Parathyroid adenoma (tissue), 2 donors: ENCODE data around the gene NBAS.

Experiments
- H2AFZ ChIP-seq: fragments of 300-600 bp; sonication (generic); one replicate; pipeline ENCODE4 v1.7.0; 2017; ENCODE audit warnings: antibody characterized with exemption, mild to moderate bottlenecking
- H3K27ac ChIP-seq: fragments of 300-600 bp; sonication (generic); one replicate; pipeline ENCODE4 v1.7.0; 2017
- H3K27me3 ChIP-seq: fragments of 300-600 bp; sonication (generic); one replicate; pipeline ENCODE4 v1.7.0; 2017; ENCODE audit warnings: low read length; ENCODE audit not compliant: control insufficient read depth, insufficient read depth
- H3K36me3 ChIP-seq: fragments of 300-600 bp; sonication (generic); one replicate; pipeline ENCODE4 v1.7.0; 2017; ENCODE audit warnings: low read length; ENCODE audit not compliant: control insufficient read depth, insufficient read depth
- H3K4me1 ChIP-seq: fragments of 300-600 bp; sonication (generic); one replicate; pipeline ENCODE4 v1.7.0; 2017; ENCODE audit warnings: control low read depth
- H3K4me2 ChIP-seq: fragments of 300-600 bp; sonication (generic); one replicate; pipeline ENCODE4 v1.7.0; 2017; ENCODE audit warnings: low read length
- H3K4me3 ChIP-seq: fragments of 300-600 bp; sonication (generic); one replicate; pipeline ENCODE4 v1.7.0; 2017; ENCODE audit warnings: low read depth, low read length
- H3K79me2 ChIP-seq: fragments of 300-600 bp; sonication (generic); one replicate; pipeline ENCODE4 v1.7.0; 2017; ENCODE audit warnings: control low read depth
- H3K9ac ChIP-seq: fragments of 300-600 bp; sonication (generic); one replicate; pipeline ENCODE4 v1.7.0; 2017; ENCODE audit warnings: mild to moderate bottlenecking
- H3K9me3 ChIP-seq: fragments of 300-600 bp; sonication (generic); one replicate; pipeline ENCODE4 v1.7.0; 2017; ENCODE audit warnings: low read length; ENCODE audit not compliant: control insufficient read depth
- CTCF ChIP-seq: fragments of 300-600 bp; sonication (generic); IDR thresholded peaks from one replicate; pipeline ENCODE4 v1.7.0; 2017; ENCODE audit warnings: antibody characterized with exemption, mild to moderate bottlenecking
- donor health status: primary hyperparathyroidism.

NBAS gene

DNA sequence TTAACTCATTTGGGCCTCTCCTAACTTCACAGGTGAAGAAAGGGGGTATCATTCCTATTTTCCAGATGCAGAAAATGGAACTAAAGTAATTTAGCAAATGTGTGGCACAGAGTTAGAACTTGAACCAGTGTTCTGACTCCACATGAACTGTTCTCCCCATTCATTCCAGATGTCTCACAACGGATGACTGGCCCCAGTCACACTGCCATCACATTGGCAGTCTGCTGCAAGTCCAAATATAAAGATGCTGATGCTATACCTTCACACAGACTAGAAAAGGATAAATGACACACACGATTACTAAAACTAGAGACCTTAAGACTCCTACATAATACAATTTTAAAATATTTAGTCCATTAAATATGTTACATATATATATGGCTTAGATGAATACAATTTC is 195.7 kb downstream of the NBAS start:
- no peak overlapping the region for H3K4me3 ChIP-seq
- no peaks in the 10 kb centered on the region for H3K36me3 ChIP-seq
- no peak for TF ChIP-seq CTCF
- H2AFZ ChIP-seq: no peak overlapping the region
- no peaks in the 10 kb centered on the region for H3K9me3 ChIP-seq
- H3K4me2 ChIP-seq: no peak overlapping the region
- no peaks in the 10 kb centered on the region for H3K27me3 ChIP-seq
- H3K4me1 ChIP-seq: no peaks in the 10 kb centered on the region
- H3K27ac ChIP-seq: no peak overlapping the region
- no peak overlapping the region for H3K9ac ChIP-seq
- H3K79me2 ChIP-seq: peaks cover 2% of the 10 kb centered on the region

DNA sequence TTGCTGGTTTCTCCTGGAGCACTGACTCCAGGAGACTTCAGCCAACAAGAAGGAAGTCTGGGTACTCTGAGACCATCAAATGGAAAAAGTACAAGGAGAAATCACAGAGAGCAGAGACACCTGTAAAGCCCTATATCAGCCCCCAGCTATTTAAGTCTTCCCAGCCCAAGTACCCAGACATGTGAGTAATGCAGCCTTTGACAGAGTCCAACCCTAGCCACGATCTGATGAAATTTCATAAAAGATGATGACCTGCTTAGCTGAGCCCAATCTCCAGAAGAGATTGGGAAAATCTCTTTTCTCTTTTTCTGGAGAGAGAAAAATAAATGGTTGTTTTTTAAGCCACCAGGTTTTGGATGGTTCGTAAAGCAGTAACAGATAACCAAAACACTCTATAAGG is 196.6 kb downstream of the NBAS start:
- no peak overlapping the region for H2AFZ ChIP-seq
- H3K27ac ChIP-seq: no peak overlapping the region
- TF ChIP-seq CTCF: no peak
- H3K9ac ChIP-seq: no peak overlapping the region
- H3K36me3 ChIP-seq: no peaks in the 10 kb centered on the region
- no peaks in the 10 kb centered on the region for H3K9me3 ChIP-seq
- H3K79me2 ChIP-seq: peaks cover 2% of the 10 kb centered on the region
- no peak overlapping the region for H3K4me3 ChIP-seq
- no peaks in the 10 kb centered on the region for H3K4me1 ChIP-seq
- no peaks in the 10 kb centered on the region for H3K27me3 ChIP-seq
- H3K4me2 ChIP-seq: no peak overlapping the region

DNA sequence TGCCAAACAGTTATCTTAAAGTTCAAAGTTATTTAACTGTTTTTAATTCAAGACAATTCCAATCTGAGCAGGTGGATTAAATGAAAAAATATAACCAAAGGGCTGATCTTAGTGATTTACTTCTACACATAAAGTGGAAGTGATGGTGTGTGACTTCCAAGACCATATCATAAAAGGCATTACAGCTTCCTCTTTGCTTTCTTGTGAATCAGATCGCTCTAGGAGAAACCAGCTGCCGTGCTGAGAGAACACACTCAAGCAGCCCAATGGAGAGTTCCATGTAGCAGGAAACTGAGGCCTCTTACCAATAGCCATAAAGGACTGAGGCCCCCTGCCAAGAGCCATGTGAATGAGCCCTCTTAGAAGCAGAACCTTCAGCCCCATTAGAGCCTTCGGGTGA is 197.4 kb downstream of the NBAS start:
- no peak for TF ChIP-seq CTCF
- Histone ChIP-seq H3K4me3 (no peak overlapping the region), H3K4me2 (no peak overlapping the region), H3K9ac (no peak overlapping the region), H3K36me3 (no peaks in the 10 kb centered on the region), H3K27me3 (no peaks in the 10 kb centered on the region), H2AFZ (no peak overlapping the region), H3K27ac (no peak overlapping the region), H3K4me1 (no peaks in the 10 kb centered on the region), H3K79me2 (no peaks in the 10 kb centered on the region), H3K9me3 (no peaks in the 10 kb centered on the region)

DNA sequence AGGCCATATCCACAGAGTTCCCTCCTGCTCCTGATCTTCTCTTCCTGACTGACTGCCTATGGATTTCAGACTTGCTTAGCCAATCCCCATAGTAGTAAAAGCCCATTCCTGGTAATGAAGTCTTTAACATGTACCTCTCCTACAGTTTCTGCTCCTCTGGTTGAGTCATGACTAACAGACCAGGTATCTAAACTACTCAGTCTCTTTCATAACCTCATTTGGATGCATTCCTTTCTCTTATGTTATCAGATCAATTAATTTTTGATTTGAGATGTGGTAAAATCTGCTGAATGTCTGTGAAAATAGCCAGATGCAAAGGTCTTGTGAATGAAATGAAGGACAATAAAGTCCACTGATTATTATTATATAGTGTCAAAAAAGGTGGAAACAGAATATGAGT is 198.0 kb downstream of the NBAS start:
- Histone ChIP-seq H3K4me3 (no peak overlapping the region), H3K4me2 (no peak overlapping the region), H3K9ac (no peak overlapping the region), H3K79me2 (no peaks in the 10 kb centered on the region), H3K9me3 (no peaks in the 10 kb centered on the region), H3K36me3 (no peaks in the 10 kb centered on the region), H3K4me1 (no peaks in the 10 kb centered on the region), H3K27me3 (no peaks in the 10 kb centered on the region), H3K27ac (no peak overlapping the region), H2AFZ (no peak overlapping the region)
- no peak for TF ChIP-seq CTCF

GRCh38 chr2:15359716-15360531 is 201.2 kb downstream of the NBAS start:
- no peak overlapping the region for H2AFZ ChIP-seq
- H3K9ac ChIP-seq: no peak overlapping the region
- no peaks in the 10 kb centered on the region for H3K36me3 ChIP-seq
- no peak overlapping the region for H3K4me3 ChIP-seq
- no peak for TF ChIP-seq CTCF
- no peaks in the 10 kb centered on the region for H3K27me3 ChIP-seq
- no peaks in the 10 kb centered on the region for H3K9me3 ChIP-seq
- no peaks in the 10 kb centered on the region for H3K79me2 ChIP-seq
- no peak overlapping the region for H3K4me2 ChIP-seq
- H3K4me1 ChIP-seq: no peaks in the 10 kb centered on the region
- no peak overlapping the region for H3K27ac ChIP-seq
